ACC112 (cell line): ENCODE results near the gene HCN2.

Experiments
- H2AFZ ChIP-seq: fragments of 200-600 bp; sonication (generic); one replicate; pipeline ENCODE4 v1.6.0; 2017; ENCODE audit warnings: antibody characterized with exemption, low read length; ENCODE audit not compliant: unreplicated experiment
- H3K27ac ChIP-seq: fragments of 200-600 bp; sonication (generic); 2 replicates; pipeline ENCODE4 v1.5.1; 2014; ENCODE audit warnings: low read depth, mild to moderate bottlenecking, antibody characterized with exemption, low read length, moderate library complexity
- H3K27me3 ChIP-seq: fragments of 200-600 bp; sonication (generic); 2 replicates; pipeline ENCODE4 v1.6.1; 2014; ENCODE audit warnings: mild to moderate bottlenecking, antibody characterized with exemption, low read length, moderate library complexity, mixed read lengths; ENCODE audit not compliant: insufficient read depth
- H3K36me3 ChIP-seq: fragments of 200-600 bp; sonication (generic); 2 replicates; pipeline ENCODE4 v1.6.1; 2016; ENCODE audit warnings: mild to moderate bottlenecking, antibody characterized with exemption, low read length, moderate library complexity, mixed read lengths; ENCODE audit not compliant: insufficient read depth
- H3K4me1 ChIP-seq: fragments of 200-600 bp; sonication (generic); one replicate; pipeline ENCODE4 v1.6.1; 2016; ENCODE audit warnings: low read length, mixed read lengths; ENCODE audit not compliant: insufficient read depth, unreplicated experiment, control insufficient read depth
- H3K4me3 ChIP-seq: fragments of 200-600 bp; sonication (generic); 2 replicates; pipeline ENCODE4 v1.5.1; 2014; ENCODE audit warnings: mild to moderate bottlenecking, low read depth, low read length
- H3K79me2 ChIP-seq: fragments of 200-600 bp; sonication (generic); one replicate; pipeline ENCODE4 v1.6.0; 2016; ENCODE audit warnings: low read length; ENCODE audit not compliant: control insufficient read depth, unreplicated experiment, insufficient read depth

Gene HCN2

GRCh38 chr19:643736-644135 lies 54.1 kb downstream of the HCN2 start:
- Histone ChIP-seq H3K79me2 (no peaks in the 10 kb centered on the region), H3K4me1 (no peaks in the 10 kb centered on the region), H2AFZ (no peak overlapping the region), H3K36me3 (no peaks in the 10 kb centered on the region), H3K27ac (no peak overlapping the region), H3K27me3 (no peaks in the 10 kb centered on the region), H3K4me3 (no peak overlapping the region)

- H3K79me2 ChIP-seq, result no peaks in the 10 kb centered on the region
- H3K4me1 ChIP-seq, result no peaks in the 10 kb centered on the region
- H3K27me3 ChIP-seq, result no peaks in the 10 kb centered on the region
- H3K4me3 ChIP-seq, result no peak overlapping the region
- no peak overlapping the region for H2AFZ ChIP-seq
- H3K36me3 ChIP-seq, result no peaks in the 10 kb centered on the region
- H3K27ac ChIP-seq, result no peak overlapping the region
These were observed 54.7 kb downstream of the HCN2 start for GRCh38 chr19:644363-644762.

GRCh38 chr19:644789-645188 lies 55.1 kb downstream of the HCN2 start:
- no peaks in the 10 kb centered on the region for H3K4me1 ChIP-seq
- H3K79me2 ChIP-seq, result no peaks in the 10 kb centered on the region
- H3K27ac ChIP-seq, result no peak overlapping the region
- H3K27me3 ChIP-seq, result no peaks in the 10 kb centered on the region
- no peak overlapping the region for H2AFZ ChIP-seq
- no peaks in the 10 kb centered on the region for H3K36me3 ChIP-seq
- H3K4me3 ChIP-seq, result no peak overlapping the region

- Histone ChIP-seq H3K4me3 (no peak overlapping the region), H3K79me2 (no peaks in the 10 kb centered on the region), H2AFZ (no peak overlapping the region), H3K4me1 (no peaks in the 10 kb centered on the region), H3K27me3 (no peaks in the 10 kb centered on the region), H3K36me3 (no peaks in the 10 kb centered on the region), H3K27ac (no peak overlapping the region)
These were observed 56.5 kb downstream of the HCN2 start for GRCh38 chr19:645912-646778.

- H3K4me3 ChIP-seq, result no peak overlapping the region
- H2AFZ ChIP-seq, result no peak overlapping the region
- no peak overlapping the region for H3K27ac ChIP-seq
- H3K4me1 ChIP-seq, result no peaks in the 10 kb centered on the region
- H3K36me3 ChIP-seq, result no peaks in the 10 kb centered on the region
- no peaks in the 10 kb centered on the region for H3K27me3 ChIP-seq
- H3K79me2 ChIP-seq, result peaks cover 6% of the 10 kb centered on the region
These were observed 57.3 kb downstream of the HCN2 start for GRCh38 chr19:646779-647565.

GRCh38 chr19:647566-648284 lies 58.0 kb downstream of the HCN2 start:
- H3K27ac ChIP-seq, result no peak overlapping the region
- H3K27me3 ChIP-seq, result no peaks in the 10 kb centered on the region
- H3K79me2 ChIP-seq, result peaks cover 12% of the 10 kb centered on the region
- H3K4me1 ChIP-seq, result no peaks in the 10 kb centered on the region
- no peaks in the 10 kb centered on the region for H3K36me3 ChIP-seq
- no peak overlapping the region for H3K4me3 ChIP-seq
- H2AFZ ChIP-seq, result no peak overlapping the region

- Histone ChIP-seq H2AFZ (no peak overlapping the region), H3K4me1 (no peaks in the 10 kb centered on the region), H3K27me3 (no peaks in the 10 kb centered on the region), H3K36me3 (no peaks in the 10 kb centered on the region), H3K79me2 (peaks cover 17% of the 10 kb centered on the region), H3K4me3 (no peak overlapping the region), H3K27ac (no peak overlapping the region)
These were observed 58.6 kb downstream of the HCN2 start for GRCh38 chr19:648305-648704.

- Histone ChIP-seq H3K4me1 (no peaks in the 10 kb centered on the region), H3K27ac (no peak overlapping the region), H3K79me2 (peaks cover 26% of the 10 kb centered on the region), H3K4me3 (no peak overlapping the region), H2AFZ (no peak overlapping the region), H3K27me3 (no peaks in the 10 kb centered on the region), H3K36me3 (no peaks in the 10 kb centered on the region)
These were observed 59.5 kb downstream of the HCN2 start for GRCh38 chr19:648904-649801.

- Histone ChIP-seq H3K4me3 (no peak overlapping the region), H3K4me1 (no peaks in the 10 kb centered on the region), H3K36me3 (no peaks in the 10 kb centered on the region), H3K79me2 (peaks cover 31% of the 10 kb centered on the region), H3K27ac (no peak overlapping the region), H3K27me3 (no peaks in the 10 kb centered on the region), H2AFZ (no peak overlapping the region)
These were observed 60.4 kb downstream of the HCN2 start for GRCh38 chr19:650121-650520.
